ENCODE data around the gene PFKFB2. TPM values are rescaled to one million over a fixed set of nuclear protein-coding genes. Genes with fewer than 3 reads are reported as not detected.

PFKFB2 gene
- total RNA-seq, 1 donor from 2014 or later = 5.1 TPM

DNA sequence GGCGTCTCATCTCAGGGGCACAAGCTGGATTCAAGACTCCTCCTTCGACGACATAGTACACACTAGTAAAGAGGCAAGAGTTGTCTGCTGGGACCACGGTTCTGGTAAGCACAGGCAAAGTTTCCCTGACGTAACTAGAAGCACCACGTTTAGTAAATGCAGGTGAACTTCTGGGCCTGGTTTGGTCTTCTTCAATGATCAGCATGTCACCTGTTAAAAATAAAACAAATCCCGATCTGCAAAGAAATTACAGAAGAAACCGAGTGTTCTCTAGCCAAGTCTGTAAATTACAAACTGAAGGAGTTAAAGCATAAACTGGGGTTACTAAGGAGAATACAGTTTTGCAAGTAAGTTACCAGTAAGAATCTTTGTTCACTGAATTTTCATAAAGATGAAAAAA lies 3.6 kb upstream of the PFKFB2 start:
- DNase-seq (ENCODE audit: low read depth) = no peak
- TF ChIP-seq, protein P1, sequence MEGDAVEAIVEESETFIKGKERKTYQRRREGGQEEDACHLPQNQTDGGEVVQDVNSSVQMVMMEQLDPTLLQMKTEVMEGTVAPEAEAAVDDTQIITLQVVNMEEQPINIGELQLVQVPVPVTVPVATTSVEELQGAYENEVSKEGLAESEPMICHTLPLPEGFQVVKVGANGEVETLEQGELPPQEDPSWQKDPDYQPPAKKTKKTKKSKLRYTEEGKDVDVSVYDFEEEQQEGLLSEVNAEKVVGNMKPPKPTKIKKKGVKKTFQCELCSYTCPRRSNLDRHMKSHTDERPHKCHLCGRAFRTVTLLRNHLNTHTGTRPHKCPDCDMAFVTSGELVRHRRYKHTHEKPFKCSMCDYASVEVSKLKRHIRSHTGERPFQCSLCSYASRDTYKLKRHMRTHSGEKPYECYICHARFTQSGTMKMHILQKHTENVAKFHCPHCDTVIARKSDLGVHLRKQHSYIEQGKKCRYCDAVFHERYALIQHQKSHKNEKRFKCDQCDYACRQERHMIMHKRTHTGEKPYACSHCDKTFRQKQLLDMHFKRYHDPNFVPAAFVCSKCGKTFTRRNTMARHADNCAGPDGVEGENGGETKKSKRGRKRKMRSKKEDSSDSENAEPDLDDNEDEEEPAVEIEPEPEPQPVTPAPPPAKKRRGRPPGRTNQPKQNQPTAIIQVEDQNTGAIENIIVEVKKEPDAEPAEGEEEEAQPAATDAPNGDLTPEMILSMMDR (conservative IDR thresholded peaks at IDR 0.05; ENCODE audit: low read depth, low read length) = no peak
- peak overlapping the region; percentile 96 for H3K4me3 ChIP-seq (ENCODE audit: low read depth, low read length)

DNA sequence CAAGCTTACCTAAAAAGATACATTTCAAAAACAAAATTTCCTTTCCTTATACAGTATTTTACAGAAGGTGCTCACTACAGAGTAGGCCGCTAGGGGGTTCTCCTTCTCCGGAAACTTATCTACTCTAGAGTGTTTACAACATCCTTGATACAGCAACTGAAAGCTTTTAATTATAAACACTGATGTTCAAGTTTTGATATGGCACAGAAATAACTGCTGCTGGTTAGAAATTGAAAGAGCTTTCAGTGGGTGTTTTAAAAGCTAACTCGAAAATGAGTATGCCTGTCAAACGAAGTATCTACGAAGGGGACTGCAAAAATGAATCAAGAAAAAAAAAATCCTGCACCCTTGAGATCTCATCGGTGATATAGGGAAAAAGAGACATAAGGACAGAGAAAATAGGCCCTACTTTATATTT lies 3.1 kb upstream of the PFKFB2 start:
- no peak for DNase-seq (ENCODE audit: low read depth)
- peak overlapping the region; percentile 96 for H3K4me3 ChIP-seq (ENCODE audit: low read depth, low read length)
- TF ChIP-seq, protein P1 (conservative IDR thresholded peaks at IDR 0.05; ENCODE audit: low read depth, low read length) = peak; percentile 84

DNA sequence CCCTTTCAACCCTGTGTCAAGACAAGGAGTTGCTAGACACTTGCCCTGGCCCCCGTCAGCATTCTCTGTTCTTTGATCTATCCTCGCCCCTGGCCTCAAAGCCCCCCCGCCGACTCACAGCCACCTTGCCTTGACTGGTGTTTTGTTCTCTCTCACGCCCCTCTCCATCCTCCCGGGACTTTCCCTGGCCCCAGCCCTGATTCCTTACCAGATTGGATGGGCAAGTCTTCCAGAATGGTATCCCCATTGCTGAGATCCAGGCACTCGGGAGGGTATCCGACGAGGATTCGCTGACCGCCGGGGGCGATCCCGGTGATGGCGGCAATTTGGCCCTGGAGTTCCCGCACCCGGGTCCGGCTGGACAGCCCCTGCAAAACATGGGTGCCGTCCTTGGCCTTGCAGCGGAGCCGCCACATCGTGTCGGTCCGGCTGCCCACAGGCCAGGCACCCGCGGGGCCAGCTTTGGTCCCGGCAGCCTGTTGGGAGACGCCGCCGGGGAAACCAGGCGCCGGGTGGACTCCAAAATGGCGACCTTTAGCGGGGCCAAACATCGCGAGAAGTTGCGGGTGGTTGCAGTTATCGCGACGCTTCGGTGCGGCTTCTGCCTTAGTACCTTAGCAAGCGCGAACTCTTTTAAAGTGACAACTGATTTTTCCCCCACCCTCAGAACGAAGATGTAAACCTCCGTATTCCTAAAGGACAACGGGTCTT lies 2.4 kb upstream of the PFKFB2 start:
- TF ChIP-seq, protein P1 (conservative IDR thresholded peaks at IDR 0.05; ENCODE audit: low read depth, low read length) = no peak
- peak overlapping the region; percentile 96 for H3K4me3 ChIP-seq (ENCODE audit: low read depth, low read length)

DNA sequence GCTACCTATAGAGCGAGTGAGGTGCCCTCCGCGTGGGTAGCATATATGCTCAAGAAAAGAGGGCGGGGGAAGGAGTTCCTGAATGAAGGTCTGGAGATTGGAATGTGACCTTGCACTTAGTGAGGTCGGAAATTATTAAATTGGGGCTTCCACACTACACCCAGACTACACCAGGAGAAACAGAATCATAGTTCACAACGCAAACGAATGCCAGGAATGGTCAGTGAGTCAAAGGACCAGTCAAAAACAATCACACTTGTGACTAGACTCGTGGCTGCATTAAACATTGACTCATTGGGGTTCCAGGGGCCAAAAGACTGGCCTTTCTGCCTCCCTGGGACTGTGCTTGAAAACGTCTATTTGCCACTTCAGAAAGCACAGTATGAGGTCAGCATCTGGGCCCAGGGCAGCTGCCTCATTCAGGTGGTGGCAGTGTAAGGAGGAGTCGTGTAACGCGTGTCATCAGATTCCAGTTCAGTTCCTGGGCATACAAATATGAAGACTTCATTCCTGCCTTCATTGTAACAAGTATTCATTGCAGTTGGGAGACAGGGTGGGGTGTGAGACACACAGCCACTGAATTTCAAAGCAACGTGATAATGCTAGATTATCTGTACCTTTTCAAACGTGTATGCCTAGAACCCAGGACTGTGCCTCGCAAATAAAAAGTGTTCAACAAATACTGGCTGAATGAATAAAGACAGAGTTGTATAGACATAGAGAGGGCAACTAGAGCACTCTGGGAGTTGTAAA lies 1.7 kb upstream of the PFKFB2 start, which contains the start of gene YOD1:
TSS of gene YOD1 (minus strand) at position 18 of the 753 bp plus-strand sequence. CDS start 178 bp downstream, outside the sequence.
- TF ChIP-seq, protein P1 (conservative IDR thresholded peaks at IDR 0.05; ENCODE audit: low read depth, low read length) = no peak
- peak within 1 kb of the TSS; percentile 96 for H3K4me3 ChIP-seq (ENCODE audit: low read depth, low read length)
- peak; percentile 97 for DNase-seq (ENCODE audit: low read depth)

More for the DNA sequence above, 2.4 kb upstream of the PFKFB2 start:
- DNase-seq (ENCODE audit: low read depth) = peak; percentile 66

DNA sequence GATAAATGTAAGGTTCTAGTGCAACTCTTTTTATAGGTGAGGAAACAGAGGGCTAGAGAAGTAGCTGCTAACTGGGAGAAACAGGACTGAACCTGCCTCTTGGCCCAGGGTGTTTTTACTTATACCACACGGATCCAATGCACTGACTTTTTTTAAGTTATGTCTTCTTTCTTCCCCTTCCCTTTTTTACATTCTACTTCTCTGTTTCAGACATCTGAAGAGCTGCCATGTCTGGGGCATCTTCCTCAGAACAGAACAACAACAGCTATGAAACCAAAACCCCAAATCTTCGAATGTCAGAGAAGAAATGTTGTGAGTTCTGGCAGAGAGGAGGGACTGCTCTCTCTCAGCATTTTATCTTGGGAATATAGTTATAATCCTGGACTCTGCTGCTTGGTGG lies 1.4 kb downstream of the PFKFB2 start:
- no peak for DNase-seq (ENCODE audit: low read depth)

DNA sequence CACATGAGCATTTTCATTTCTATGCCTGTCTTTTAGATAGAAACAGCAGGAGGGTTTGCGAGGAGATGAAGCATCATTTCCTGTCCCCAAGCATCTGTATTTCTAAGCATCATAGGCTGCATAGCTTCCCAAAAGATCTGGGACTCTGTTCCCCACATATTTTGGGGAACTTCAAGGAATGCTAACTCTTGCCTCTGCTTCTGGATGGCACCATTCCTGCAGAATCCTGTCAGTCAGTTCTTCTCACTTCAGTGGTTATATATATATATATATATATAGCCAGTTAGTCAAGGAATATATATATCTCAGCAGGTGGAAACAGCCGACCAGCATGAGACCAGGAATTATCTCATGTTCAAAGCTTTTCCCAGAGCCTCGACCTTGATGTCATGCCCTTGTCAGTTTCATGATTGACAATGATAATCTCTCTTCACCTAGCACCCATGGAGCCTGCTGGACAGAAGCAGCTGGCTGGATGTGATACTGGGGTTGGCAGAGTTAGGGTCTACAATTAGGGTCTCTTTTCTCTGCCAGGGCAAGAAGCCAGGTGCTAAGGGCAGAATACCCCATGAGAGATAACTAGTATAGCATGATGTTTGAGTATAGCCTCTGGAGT lies 2.4 kb downstream of the PFKFB2 start:
- H3K4me3 ChIP-seq (ENCODE audit: low read depth, low read length) = no peak overlapping the region
- no peak for DNase-seq (ENCODE audit: low read depth)
- TF ChIP-seq, protein P1 (conservative IDR thresholded peaks at IDR 0.05; ENCODE audit: low read depth, low read length) = no peak

More for the DNA sequence above, 1.4 kb downstream of the PFKFB2 start:
- H3K4me3 ChIP-seq (ENCODE audit: low read depth, low read length) = no peak overlapping the region
- TF ChIP-seq, protein P1 (conservative IDR thresholded peaks at IDR 0.05; ENCODE audit: low read depth, low read length) = no peak
